ENCODE results near the gene YIPF1.

DNA sequence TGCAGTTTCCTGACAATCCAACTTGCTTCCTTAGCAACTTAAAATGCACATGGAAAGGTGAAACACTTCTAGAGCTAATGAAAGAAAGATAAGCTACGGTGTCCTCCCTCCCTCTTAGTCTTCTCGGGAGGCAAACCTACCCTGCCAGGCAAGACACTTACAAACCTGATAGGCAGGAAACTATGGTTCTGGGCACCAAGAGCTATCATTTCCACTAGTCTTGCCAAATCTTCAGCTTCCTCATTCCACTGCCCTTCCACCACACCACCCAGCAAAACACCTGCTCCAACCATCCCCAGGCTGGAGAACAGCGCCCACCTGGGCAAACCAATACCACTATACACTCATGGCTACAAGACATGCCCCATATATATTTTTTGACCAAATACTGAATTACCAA lies 66.7 kb downstream of the YIPF1 start:
- TF ChIP-seq, protein P1, sequence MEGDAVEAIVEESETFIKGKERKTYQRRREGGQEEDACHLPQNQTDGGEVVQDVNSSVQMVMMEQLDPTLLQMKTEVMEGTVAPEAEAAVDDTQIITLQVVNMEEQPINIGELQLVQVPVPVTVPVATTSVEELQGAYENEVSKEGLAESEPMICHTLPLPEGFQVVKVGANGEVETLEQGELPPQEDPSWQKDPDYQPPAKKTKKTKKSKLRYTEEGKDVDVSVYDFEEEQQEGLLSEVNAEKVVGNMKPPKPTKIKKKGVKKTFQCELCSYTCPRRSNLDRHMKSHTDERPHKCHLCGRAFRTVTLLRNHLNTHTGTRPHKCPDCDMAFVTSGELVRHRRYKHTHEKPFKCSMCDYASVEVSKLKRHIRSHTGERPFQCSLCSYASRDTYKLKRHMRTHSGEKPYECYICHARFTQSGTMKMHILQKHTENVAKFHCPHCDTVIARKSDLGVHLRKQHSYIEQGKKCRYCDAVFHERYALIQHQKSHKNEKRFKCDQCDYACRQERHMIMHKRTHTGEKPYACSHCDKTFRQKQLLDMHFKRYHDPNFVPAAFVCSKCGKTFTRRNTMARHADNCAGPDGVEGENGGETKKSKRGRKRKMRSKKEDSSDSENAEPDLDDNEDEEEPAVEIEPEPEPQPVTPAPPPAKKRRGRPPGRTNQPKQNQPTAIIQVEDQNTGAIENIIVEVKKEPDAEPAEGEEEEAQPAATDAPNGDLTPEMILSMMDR (IDR thresholded peaks at IDR 0.05): no peak
- TF ChIP-seq EZH2 (IDR thresholded peaks at IDR 0.05): no peak
